ENCODE measurements around the gene EOLA2.
"Not testable (repeated sequence)": the region's sequence is repeated elsewhere in the genome, so short reads cannot be mapped to it uniquely, and the experiment has no call there.

EOLA2 gene

DNA sequence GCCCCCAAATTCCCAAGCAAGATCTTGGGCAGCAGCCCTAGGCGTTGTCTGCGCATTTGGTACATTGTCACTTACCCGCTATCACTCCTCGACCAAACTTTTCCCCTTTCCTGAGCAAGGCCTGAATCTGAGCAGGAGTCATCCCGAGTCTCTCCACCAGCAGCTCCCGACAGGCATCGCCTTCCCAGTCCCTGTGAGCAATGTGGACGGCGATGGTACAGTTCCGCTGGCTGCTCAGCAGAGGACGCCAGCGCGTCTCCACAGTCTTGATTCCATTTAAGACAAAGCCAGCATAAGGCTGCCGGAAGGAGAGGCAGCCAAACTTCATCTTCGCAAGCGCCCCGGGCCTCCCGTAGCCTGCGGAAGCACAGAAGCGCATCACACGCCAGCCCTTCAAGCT lies 4.7 kb downstream of the EOLA2 start:
- not testable (repeated sequence) for FAIRE-seq; DNase-seq (ENCODE audit: low spot score)

DNA sequence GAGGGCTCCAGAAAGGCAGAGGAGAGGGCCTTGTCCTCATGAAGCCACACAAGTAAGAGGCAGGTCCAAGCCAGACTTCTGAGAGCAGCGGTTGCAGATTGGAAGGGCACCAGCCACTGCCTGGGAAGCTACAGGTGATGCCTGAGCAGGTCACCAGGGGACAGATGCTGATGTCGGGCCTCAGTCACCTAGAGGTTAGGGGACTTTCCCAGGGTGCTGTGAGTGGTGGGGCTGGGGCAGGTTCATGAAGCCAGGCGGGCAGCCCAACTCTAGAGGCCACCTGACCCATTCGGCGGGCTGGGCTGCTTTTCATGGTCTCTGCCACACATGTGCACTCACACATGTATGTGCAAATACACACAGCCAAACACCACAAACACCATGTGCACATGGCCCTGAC lies 5.3 kb downstream of the EOLA2 start:
- DNase-seq (ENCODE audit: low spot score); FAIRE-seq: not testable (repeated sequence)

DNA sequence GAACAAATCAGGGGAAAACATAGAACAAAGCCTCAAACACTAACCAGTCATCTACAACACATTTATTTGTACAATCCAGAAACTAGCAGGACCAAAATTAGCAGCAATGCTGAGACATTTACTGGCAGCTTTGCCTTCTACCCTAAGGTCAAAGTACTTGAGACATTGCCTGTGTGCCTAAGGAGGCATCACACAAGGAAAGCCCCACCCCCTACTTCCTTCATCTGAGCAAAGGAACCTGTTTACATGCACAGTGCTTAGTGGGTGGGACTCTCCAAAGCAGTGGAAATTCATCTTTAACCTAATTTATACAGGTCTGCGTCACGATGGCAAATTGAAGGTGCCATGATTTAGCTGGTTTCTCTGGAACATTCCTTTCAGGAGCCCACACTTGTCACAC lies 6.1 kb downstream of the EOLA2 start:
- not testable (repeated sequence) for DNase-seq (ENCODE audit: low spot score); FAIRE-seq

DNA sequence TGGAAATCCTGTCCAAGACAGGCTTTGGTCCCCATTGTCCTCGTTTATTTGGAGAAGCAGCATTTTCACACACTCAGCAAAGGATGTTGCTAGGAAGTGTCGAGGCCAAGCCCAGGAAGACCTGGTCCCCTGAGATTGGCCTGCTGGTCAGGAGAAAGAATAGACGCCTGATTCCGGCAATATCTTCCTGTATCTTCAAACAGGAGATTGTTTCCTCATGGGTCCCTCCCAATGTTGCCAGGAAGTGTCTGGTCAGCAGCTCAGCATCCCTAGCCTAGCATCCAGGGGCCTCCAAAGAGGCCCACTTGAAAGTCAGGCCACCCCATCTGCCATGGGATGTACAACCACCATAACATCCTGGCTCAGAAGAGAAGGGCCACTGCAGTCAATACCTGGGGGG lies 6.9 kb downstream of the EOLA2 start:
- FAIRE-seq = not testable (repeated sequence)

DNA sequence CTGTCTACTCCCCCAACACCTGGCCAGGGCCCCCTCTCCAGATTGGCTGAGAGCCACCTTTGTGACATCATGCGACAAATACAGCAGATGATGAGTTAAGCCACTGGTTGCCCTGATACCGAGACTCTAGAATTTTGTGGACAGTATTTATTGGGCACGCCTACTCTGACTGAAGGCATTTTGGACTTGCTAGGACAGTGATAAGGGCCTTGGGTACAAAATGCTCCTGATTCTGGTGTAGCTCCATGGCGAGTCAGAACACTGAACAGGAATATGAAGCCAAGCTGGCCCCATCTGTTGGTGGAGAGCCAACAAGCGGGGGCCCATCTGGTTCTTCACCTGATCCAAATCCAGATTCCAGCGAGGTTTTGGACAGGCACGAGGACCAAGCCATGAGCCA lies 8.9 kb downstream of the EOLA2 start, which contains the start of gene HSFX4:
Gene HSFX4 (plus strand): TSS at position 174 of the 400 bp plus-strand sequence. CDS start 72 bp downstream, at position 246.
- not testable (repeated sequence) for DNase-seq (ENCODE audit: low spot score); FAIRE-seq

More for the DNA sequence above, 6.9 kb downstream of the EOLA2 start:
- not testable (repeated sequence) for DNase-seq (ENCODE audit: low spot score)

- not testable (repeated sequence) for FAIRE-seq
These were observed 9.7 kb downstream of the EOLA2 start for GRCh38 chrX:149928635-149929034.

GRCh38 chrX:149927964-149928258 lies 10.4 kb downstream of the EOLA2 start:
- not testable (repeated sequence) for DNase-seq (ENCODE audit: low spot score); FAIRE-seq

More at GRCh38 chrX:149928635-149929034, 9.7 kb downstream of the EOLA2 start:
- not testable (repeated sequence) for DNase-seq (ENCODE audit: low spot score)

DNA sequence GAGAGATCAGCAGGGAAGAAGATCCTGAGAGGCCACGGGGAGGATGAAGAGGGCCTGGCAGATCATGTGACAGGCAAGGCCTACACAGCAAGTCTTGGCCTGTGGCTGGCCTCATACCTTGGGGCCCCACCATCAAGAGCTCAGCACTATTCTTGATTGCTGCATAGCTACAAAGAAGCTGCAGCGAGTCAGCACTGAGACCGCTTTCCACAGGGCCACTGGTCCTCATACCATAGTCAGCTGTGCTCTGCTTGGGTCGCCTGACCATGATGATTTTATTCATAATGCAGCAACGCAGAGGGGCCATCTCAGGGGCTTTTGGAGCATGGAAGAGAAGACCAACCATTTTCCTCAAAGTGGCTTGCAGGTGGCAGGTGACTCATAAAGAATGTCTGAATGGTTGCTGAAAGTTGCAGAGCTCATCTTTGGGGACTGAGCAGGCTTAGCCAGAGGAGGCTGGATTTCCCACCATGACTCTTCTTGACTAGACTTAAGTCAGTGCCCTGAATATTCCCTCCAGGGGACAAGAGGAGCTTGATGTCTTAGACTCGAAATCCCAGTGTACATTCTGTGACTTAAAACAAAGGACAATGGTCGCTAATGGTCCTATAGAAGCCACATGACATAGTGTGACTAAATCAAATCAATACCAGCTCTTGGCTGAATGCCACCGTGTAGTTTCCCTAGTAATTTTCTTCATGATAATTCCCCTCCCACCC lies 10.9 kb downstream of the EOLA2 start:
- not testable (repeated sequence) for DNase-seq (ENCODE audit: low spot score); FAIRE-seq

DNA sequence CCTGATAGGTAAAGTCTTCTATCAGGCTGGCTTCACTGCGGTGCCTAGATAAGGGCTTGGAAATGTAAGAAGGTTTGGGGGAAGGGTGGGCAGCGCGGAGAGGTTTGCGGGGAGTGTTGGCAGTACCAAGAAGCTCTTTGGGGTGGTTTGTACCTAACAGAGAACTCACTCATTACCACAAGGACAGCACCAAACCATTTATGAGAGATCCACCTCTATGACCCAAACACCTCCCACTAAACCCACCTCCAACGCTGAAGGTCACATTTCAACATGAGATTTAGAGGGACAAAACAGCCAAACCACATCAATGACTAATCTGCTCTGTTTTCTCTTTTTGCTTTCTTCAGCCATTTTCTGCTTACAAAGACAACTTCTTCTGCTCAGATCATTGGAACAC lies 13.9 kb downstream of the EOLA2 start:
- not testable (repeated sequence) for DNase-seq (ENCODE audit: low spot score); FAIRE-seq

- DNase-seq (ENCODE audit: low spot score); FAIRE-seq: not testable (repeated sequence)
These were observed 14.5 kb downstream of the EOLA2 start for GRCh38 chrX:149923836-149924235.

GRCh38 chrX:149916745-149917392 lies 21.4 kb downstream of the EOLA2 start:
- no peak for DNase-seq (ENCODE audit: low spot score)
- no peak for FAIRE-seq

- DNase-seq (ENCODE audit: low spot score) = no peak
- no peak for FAIRE-seq
These were observed 28.1 kb downstream of the EOLA2 start for GRCh38 chrX:149910178-149910695.

GRCh38 chrX:149909324-149910177 lies 28.7 kb downstream of the EOLA2 start:
- FAIRE-seq = no peak
- DNase-seq (ENCODE audit: low spot score) = no peak

DNA sequence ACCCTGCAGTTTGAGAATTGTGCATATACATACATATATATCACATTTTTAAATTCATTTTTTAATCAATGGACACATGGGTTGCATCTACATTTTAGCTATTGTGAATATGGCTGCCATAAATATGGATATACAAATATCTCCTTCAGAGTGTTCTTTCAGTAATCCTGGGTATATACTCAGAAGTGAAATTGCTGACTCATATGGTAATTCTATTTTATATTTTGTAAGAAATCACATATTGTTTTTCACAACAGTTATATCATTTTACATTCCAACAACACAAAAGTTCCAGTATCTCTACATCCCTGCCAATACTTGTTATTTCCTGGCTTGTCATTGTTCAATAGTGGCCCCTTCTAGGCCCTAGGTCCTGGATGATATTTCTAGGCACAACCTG lies 29.6 kb downstream of the EOLA2 start:
- FAIRE-seq (no peak), DNase-seq (ENCODE audit: low spot score) (no peak)

DNA sequence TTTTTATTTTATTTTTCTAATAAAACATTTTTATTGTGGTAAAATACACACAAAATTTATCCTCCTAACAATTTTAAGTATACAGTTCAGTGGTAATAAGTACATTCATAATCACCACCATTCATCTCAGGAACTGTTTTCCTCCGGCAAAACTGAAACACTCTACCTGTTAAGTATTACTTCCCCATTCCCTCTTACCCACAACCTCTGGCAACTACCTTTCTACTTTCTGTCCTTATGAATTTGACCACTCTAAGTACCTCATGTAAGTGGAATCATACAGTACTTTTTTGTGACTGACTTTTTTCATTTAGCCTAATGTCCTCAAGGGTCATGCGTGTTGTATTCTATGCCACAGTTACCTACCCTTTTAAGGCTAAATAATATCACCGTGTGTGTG lies 30.0 kb downstream of the EOLA2 start:
- no peak for DNase-seq (ENCODE audit: low spot score)
- no peak for FAIRE-seq

DNA sequence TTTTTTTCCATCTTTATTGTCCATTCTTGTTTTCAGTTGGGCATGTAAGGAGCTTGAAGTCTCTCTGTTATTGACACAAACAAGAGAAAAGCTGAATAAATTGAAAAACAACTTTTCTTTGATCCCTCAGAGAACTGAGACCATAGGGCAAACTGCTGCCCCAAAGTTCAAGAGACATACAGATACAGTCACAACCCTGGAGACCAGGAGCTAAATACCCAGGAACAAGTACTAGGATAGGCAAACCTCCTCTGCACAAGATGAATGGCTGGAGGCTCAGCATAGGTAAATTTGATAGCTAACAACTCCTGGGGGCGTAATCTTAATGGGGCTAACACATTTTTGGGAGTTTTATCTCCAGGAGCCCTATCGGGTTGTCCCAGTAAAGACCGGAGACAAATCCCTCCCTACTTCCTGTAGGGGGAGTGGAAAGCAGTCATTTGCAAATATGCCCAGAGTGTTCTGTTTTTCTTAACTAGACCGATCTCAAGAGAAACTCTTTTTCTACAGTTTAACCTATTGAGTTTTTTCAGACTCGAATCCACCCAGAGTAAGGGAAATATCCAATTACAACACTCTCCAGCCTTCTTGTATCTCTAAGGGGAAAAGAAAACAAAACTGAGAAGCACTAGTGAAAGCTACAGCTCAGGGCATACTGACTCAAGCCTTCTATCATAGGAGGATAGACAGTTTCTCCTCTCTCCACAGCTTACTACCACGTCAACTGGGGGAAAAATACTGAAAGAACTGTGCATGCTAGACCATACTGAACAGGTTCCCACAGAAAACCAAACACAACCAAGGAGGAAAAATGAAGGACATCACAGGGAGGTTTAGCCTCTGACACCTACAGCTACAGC lies 34.2 kb downstream of the EOLA2 start:
- DNase-seq (ENCODE audit: low spot score) = no peak
- no peak for FAIRE-seq

DNA sequence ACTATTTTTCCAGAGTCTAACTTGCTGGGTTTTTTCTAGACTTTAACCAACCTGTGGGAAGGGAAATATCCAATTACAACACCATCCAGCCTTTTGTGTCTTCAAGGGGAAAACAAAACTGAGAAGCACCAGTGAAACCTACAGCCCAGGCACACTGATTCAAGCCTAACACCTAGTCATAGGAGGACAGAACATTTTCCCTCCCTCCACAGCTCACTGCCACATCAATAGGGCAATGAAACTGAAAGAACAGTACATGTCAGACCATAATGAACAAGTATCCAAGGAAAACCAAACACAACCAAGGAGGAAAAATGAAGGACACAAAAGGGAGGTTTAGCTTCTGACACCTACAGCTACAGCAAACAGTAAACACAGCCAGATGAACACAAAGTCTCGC lies 39.7 kb downstream of the EOLA2 start:
- no peak for FAIRE-seq
- DNase-seq (ENCODE audit: low spot score) = no peak

DNA sequence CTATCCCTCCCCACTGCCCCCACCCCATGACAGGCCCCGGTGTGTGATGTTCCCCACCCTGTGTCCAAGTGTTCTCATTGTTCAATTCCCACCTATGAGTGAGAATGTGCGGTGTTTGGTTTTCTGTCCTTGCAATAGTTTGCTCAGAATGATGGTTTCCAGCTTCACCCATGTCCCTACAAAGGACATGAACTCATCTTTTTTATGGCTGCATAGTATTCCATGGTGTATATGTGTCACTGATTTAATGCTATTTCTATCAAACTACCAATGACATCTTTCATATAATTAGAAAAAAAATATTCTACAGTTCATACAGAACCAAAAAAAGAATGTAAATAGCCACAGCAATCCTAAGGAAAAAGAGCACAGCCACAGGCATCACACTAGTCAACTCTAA lies 47.5 kb downstream of the EOLA2 start:
- not testable (repeated sequence) for DNase-seq (ENCODE audit: low spot score); FAIRE-seq

All from urothelium cell line (cell line).